HTR-8/SVneo (cell line): ENCODE data around the gene PTGES.

Experiments
- DNase-seq: peaks from one replicate; pipeline ENCODE4 v3.0.0; 2011; ENCODE audit warnings: low spot score, mixed read lengths; ENCODE audit not compliant: insufficient read length
- FAIRE-seq: peaks from 2 replicates; lab custom pipeline; 2011; peaks lifted over from hg19 to GRCh38; lab: Jason Lieb, UNC

Gene PTGES

GRCh38 chr9:129722913-129723312 is 29.9 kb downstream of the PTGES start:
- FAIRE-seq: no peak
- DNase-seq: no peak

- DNase-seq: no peak
- FAIRE-seq: no peak
Observed at GRCh38 chr9:129720865-129721545, 31.8 kb downstream of the PTGES start.

GRCh38 chr9:129720181-129720864 is 32.5 kb downstream of the PTGES start:
- DNase-seq (no peak), FAIRE-seq (no peak)

GRCh38 chr9:129719135-129719534 is 33.7 kb downstream of the PTGES start:
- FAIRE-seq (no peak), DNase-seq (no peak)

GRCh38 chr9:129718647-129719046 is 34.2 kb downstream of the PTGES start:
- FAIRE-seq (no peak), DNase-seq (no peak)

- FAIRE-seq (no peak), DNase-seq (no peak)
Observed at GRCh38 chr9:129717991-129718390, 34.9 kb downstream of the PTGES start.

- DNase-seq (no peak), FAIRE-seq (no peak)
Observed at GRCh38 chr9:129716091-129716490, 36.8 kb downstream of the PTGES start.

GRCh38 chr9:129714511-129715061 is 38.3 kb downstream of the PTGES start:
- DNase-seq (no peak), FAIRE-seq (no peak)

GRCh38 chr9:129713402-129713679 is 39.5 kb downstream of the PTGES start:
- DNase-seq (no peak), FAIRE-seq (no peak)

GRCh38 chr9:129712634-129713401 is 40.0 kb downstream of the PTGES start:
- no peak for DNase-seq
- FAIRE-seq: no peak

- DNase-seq (no peak), FAIRE-seq (no peak)
Observed at GRCh38 chr9:129710169-129710453, 42.7 kb downstream of the PTGES start.

- DNase-seq: no peak
- no peak for FAIRE-seq
Observed at GRCh38 chr9:129709438-129710168, 43.2 kb downstream of the PTGES start.

- no peak for FAIRE-seq
- DNase-seq: no peak
Observed at GRCh38 chr9:129708793-129709192, 44.0 kb downstream of the PTGES start.

GRCh38 chr9:129704807-129705206 is 48.0 kb downstream of the PTGES start:
- no peak for DNase-seq
- no peak for FAIRE-seq

- DNase-seq (no peak), FAIRE-seq (no peak)
Observed at GRCh38 chr9:129703667-129704355, 49.0 kb downstream of the PTGES start.

GRCh38 chr9:129702589-129703520 is 50.0 kb downstream of the PTGES start:
- DNase-seq (peak; percentile 51), FAIRE-seq (no peak)

GRCh38 chr9:129701549-129701948 is 51.3 kb downstream of the PTGES start:
- FAIRE-seq (no peak), DNase-seq (no peak)

GRCh38 chr9:129701054-129701453 is 51.8 kb downstream of the PTGES start:
- DNase-seq (no peak), FAIRE-seq (no peak)

- FAIRE-seq: no peak
- DNase-seq: no peak
Observed at GRCh38 chr9:129698254-129698757, 54.5 kb downstream of the PTGES start.
